Stimulated activated CD4-positive, alpha-beta T cell treated with anti-CD3 and anti-CD28 coated beads, TNF-alpha, amount 100 ng/mL, for 48 hours (primary cell): Measurements from ENCODE around the gene HOXC6.

Source experiments
- DNase-seq, 3 donors: peaks; one replicate each; pipeline ENCODE4 v3.0.0-alpha.2; 2020; ENCODE audit warnings: low read depth in 3 of 3

HOXC6 gene

DNA sequence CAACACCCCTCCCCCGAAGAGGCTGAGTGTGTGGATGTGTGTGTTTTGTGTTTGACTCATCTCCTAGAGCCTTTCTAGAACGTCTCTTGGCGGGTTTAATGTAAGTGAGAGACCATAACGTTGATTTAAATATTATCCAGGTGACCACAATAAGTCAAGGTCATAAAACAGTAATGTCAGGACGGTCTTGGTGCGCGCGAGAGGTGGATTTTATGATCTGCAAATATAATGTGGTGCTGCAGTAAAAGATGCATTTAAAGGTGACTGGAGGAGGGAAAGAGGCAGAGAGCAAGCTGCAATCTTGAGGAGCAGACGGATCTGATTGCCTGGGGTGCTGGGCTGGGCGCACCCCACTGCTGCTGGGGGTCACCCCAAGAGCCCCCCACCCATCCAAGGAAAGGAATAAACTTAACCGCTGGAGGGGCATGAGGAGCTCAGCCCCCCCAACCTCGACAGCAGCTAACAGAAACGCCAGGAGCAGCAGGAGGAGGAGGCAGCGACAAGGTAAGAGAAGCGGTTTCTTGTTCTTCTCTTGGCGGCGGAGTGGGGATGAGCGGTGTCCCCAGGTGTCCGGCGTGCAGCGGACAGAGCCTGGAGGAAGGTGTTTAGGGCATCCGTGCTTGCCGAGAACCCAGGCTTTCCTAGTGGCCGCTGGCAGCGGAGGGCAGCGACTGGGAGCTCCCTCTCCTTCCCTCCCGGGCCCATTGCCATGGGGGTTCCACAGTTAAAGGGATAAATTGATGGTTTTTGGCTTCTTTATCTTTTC is 37.7 kb upstream of the HOXC6 start:
- DNase-seq, result no peak

DNA sequence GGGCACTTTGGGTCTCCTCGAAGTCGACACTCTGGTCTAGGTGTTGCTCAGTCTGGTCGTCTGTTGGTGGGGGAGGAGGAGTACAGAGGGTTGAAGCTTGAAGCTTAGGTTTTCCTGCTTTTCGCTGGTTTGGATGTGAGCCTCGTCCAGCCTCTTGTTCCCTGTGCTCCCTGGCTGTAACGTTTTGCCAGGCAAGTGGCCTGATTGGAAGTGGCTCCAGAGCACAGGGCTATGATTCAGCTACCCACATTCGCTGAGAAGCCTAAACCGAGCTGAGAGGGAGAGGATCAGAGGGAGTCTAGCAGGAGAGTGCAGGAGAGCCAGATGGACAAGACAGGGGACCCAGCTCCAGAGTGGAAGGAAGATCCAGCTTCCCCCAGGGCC is 37.2 kb upstream of the HOXC6 start:
- DNase-seq, result no peak

DNA sequence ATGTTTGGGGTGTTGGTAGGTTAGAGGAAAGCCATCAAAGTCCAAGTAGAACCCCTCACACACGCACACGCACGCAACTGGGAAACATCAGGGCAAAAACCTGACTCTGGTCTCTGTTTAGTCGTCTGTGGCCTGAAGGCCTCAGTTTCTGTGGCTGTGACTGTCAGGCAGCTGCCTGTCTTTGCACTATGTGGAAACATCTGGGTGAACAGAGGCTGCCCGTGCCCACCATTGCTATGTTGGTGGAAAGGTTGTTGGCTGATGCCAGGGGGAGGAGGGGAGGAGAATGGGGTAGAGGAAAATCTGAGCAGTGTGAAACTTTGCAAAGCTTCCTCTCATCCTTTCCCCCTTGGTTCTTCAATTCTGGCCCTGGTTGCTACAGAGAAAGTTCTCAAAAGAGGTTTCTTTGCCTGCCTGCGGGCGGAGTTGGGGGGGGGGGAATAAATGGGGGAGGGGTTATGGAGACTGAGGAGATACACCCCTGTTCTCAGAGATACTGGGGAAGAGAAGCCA is 35.8 kb upstream of the HOXC6 start:
- no peak for DNase-seq

DNA sequence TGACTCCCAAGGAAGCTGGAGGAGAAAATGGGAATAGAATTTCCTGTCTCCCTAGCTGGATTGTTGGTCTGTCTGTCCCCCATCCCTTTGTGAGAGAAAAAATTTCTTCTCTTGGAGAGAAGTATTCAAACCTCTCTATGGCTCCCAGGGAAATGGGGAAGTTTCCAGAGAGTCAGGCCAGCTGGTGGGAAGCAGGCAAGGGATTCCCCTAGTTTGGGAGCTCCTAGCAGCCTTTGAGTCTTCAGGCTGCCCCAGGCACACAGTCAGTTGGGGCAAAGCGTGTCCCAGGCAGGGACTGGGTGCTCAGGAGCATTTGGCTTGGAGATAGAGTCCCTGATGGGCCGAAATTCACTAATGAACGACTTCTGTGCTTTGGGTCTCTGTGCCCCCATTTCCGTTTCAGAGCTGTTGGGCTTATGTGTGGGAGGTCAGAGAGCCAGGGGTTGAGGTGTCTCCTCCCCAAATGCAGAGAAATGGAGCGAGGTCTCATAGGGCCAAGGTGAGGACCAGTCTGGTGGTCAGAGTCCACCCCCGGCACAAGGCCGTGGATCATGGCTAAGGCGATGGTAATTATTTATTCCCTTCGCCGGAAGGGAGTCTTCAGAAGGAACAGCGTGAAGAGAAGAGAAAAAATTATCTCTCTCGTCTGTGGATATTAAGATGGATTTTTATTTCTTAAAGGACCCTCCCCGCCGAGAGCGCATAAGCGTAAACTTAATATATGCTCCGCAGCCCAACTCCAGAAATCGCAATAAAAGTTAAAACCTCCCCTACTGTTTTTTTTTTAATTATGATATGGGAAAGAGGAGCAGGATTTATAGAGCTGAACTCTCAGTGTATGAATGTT is 34.9 kb upstream of the HOXC6 start:
- no peak for DNase-seq

DNA sequence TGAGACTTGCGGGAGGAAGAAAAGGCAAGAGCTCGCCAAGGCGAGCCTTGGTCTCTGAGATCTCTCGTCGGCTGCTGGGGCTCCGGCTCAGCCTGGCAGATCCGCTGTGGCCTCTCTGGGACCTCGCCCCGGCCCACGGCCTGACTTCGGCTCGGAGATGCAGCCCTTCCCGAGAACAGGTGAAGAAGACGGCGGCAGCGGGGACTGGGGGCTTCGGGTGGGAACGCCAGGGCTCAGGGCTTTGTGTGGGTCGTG is 34.3 kb upstream of the HOXC6 start:
- no peak for DNase-seq

DNA sequence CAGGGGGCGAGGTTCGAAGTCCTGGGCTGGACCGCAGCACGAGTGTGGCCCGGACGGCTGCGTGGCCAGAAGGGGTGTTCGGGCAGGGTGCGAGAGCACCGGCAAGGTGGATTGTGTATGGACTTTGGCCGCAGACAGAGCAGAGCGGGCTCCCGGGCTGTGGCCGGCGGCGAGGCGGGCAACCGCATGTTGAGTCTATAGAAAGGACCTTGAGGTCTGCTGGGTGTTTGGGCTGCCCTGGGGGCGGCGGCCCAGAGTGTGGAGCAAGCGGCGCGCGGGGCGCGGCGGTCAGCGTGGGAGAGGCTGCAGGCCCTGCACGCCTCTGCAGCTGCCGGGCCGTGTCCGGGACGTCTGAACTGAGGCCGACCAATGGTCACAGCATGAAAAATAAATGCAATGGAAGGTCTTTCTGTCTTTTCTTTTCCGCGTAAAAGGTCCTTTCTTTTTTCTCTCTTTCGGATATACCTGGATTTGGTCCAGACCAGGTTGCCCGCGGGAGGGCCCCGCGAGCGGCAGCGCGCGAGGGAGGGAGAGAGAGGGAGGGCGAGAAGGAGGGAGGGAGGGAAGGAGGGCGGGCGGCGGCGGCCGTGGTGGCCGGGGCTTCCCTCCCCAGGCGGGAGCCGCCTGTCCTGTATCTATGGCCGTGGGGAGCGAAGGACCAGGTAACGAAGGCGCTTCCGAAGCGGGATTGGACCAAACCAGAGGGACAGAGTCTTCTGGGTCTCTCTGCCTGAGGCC is 33.8 kb upstream of the HOXC6 start:
- no peak for DNase-seq

DNA sequence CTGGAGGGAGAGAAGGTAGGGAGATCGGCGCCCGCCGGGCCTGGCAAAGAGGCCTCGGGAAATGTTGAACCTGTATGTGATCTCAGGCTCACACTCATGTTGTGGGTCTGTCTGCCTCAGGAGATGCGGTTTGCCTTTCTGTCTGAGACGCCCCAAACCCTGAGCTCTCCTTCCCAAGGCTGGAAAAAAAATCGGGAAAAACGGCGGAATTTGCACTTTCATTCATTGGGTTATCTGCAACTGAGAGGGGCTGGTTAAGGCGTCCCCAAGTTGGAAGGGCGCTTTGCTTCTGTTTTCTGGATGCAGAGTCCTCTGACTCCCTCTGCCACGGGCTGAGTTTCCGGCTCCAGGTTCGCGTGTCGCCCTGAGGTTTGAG is 33.2 kb upstream of the HOXC6 start:
- DNase-seq, result no peak

DNA sequence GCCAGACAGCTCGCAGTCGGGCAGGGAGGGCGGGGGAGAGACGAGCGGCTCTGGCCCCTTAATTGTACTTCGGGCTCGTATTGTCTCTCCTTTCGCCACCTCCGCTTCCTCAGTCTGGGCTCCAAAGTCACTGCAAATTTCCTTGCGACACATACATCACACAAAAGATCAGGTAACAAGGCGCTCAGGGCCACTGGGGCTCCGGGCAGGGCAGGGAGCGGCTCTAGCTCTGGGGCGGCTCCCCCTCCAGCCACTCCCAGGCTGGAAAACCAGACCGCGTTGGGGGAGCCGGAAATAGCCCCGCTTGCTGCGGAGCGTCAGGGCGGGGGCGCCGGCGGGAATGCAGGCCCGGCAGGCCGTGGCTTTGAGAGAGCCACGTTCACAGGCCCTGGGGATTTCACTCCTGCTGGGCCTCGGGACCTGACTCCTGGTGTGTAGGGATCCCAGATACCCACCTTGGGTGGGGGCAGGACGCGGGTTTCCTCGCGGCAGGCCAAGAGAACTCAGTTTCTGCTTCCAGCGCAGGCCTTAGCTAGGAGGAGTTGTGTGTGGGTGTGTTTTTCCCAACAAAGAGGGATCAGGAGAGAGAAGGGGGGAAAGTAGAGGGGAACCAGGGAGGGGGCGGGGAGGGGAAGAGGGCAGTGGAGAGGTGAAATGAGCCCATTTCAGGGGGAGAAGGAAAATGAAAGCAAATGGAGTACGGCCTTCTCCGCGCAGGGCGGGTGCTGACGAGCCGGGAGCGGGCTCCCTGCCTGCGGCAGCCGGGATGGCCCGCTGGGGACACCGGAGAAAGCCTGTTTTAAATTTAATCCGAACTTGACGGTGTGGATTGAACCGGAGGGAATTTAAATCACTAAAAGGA is 32.6 kb upstream of the HOXC6 start:
- no peak for DNase-seq

DNA sequence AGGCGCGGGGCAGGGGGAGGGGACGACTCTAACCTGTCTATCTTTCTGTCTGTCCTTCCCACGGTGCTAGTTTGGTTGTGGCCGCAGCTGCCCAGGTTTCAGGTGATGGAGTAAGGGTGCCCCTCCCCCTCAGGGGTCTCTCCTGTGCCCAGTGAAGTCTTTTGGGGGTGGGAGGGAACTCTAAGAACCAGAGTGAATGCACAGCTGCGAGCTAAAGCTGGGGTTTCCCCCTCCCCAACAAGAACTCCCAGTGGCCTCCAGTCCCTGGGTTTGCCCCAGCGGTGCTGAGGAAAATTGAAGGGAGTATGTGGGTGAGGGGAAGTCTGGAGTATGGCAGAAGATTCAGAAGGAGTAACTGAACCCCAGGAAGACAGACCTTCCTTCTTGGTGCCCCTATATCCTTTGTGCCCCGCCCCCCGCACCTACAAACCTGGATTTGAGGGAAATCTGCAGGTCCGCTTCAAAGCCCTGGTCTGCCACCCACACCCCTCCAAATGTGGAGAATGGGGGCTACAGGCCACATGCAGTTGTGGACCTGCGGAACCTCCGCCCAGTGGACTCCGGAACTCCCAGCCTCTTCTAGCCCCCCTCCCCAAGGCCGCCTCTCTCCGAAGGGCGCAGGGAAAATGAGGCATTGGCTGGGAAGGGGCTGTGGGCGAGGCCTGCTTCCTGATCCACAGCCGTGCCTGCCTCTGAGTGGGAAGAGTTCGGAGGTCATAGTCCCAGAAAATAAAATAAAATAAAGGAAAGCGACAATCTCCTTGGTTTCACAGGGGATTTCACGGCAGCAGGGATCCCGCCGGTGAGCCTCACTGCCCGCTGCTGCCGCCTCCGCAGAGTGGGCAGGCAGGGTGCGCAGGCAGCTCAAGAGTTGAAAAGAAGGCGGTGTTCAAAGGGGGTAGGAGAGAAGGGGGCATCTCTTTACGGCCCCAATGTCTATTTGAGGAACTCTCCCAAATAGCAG is 31.7 kb upstream of the HOXC6 start:
- no peak for DNase-seq

DNA sequence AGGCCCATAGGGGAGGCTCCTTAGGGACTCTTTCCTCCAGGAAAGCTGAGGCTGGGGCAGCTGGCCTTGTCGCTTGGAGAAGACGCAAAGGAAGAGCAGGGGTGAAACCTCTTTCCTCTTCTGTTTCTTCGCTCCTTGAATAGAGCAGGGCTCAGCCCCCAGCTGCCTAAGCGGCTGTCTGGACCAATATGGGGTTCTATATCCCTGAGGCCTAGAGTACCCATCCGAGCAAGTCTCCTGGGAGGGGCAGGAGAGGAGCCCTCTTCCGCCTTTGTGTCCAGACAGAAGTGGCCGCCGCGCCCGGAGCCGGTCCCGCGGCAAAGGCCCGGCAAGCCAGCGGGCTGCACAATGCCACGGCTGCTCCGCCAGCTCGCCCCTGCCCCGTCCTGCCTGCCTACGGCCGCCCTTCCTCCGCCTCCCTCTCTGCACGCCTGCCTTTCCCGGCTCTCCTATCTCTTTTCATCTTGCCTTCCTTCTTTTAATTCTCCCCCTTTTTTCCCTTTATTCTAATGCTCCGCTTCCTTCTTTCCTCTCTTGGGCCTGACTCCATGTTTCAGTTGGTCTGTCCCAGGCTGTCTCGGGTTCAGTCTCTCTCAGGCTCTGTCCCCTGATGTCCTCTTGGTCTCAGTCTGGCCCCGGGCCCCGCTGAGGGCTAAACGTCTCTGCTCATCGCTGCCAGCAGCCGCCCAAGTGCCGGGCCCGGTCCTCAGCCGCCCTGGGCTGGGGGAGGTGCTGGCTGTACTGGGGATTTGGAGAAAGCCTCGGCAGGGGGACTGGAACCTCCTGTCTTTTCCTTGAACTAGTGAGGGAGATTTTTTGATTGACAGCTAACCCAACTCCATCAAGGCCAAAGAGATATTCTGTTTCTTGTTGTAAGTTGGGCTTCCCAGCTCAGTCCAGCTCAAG is 30.8 kb upstream of the HOXC6 start:
- DNase-seq, result no peak

DNA sequence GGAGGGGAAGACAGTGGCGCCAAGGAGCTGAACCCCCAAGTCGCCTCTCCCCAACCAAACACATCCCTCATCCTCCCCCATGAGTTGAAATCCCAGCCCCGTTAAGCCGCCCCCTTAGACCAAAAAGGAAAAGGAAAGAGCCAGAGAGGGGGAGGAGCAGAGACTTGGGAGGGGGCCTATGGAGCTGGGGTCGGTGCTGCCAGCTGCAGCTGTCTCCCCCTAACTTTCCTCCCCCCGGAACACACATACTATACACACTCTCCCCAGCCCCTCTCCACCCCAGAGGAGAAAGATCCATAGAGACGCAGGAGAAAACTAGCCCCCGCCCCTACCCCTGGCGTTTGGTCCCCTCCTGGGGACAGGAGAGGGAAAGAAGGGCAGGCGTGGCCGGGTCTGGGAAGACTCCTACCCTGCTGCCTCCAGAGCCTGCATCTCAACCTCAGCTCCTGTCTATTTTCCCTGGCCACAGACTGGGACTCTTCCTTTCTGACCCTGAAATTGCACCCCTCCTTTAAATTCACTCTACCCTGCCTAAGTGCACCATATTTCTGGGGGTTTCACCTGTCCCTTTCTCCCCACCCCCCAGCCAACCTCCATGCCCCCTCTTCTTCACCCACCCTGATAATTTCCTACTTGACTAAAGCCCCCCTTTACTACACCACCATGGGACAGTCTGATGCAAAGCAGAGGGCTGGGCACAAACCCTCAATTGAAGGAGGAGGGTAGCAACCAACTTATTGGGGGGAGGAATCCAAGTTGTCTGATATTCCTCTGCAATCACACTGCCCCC is 29.9 kb upstream of the HOXC6 start:
- DNase-seq, result no peak

DNA sequence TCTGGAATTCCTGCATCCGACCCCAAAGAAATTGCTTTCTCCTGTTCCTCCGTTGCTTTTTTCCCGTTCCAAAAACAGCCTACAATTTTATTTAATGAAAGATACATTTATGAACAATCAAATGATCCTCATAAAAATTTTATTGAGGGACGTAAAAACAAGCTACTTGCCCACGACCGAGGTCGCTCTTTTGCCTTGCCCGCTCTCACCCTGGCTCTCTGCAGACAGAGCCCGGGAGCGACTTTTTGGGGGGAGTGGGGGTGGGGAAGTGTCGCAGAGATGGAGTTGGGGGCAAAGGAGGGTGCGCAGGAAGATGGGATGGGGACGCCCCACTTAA is 29.4 kb upstream of the HOXC6 start:
- DNase-seq, result no peak

DNA sequence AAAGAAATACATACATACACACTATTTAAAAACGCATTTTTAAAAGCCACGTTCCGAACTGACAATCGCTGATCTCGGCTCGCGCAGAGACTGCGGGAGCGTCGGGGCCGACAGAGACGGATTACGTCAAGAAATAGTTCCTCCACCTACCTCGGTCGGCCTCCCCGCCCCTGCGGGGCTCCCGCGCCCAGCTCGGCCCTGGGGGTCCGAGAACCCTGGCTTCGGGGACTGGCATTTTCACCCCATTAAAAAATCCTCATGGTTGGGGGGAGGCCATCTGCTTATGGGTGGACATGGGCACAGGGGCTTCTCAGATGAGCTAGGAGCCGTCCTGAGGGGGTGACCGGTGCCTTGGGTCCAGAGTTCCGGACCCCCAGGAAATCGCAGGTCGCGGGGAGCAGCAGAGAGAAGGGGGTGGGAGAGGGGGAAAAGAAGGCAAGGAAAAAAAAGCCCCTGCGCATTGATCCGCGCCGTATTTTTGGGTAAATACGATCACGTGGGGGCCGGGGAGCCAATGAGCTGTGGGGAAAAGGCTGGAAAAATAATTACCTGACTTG is 28.6 kb upstream of the HOXC6 start:
- DNase-seq, result no peak

DNA sequence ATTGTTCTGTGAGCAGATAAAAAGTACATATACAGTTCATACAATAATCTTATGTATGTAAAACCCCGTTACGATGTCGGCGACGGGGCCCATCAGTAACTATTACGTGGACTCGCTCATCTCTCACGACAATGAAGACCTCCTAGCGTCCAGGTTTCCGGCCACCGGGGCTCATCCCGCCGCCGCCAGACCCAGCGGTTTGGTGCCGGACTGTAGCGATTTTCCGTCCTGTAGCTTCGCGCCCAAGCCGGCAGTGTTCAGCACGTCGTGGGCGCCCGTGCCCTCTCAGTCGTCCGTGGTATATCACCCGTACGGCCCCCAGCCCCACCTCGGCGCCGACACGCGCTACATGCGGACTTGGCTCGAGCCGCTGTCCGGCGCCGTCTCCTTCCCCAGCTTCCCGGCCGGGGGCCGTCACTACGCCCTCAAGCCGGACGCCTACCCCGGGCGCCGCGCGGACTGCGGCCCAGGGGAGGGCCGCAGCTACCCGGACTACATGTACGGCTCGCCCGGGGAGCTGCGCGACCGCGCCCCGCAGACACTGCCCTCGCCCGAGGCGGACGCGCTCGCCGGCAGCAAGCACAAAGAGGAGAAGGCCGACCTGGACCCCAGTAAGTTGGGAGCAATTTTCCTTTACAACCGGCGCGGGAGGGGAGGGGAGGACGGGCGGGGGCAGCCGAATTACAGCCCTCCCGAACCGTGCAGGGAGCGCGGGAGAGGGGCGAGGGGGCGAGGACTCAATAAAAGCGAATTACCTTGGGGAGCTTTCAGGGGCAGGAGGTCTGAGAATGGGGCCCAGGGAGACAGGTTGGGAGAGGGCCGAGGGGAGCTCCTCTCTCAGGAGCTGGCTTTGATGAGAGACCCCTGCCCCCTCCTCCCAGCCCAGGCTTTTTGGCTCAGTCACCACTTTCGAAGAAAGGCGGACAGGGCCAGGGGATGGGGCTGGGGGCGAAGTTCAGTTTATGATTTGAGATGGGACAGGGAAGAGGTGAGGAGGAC is 27.8 kb upstream of the HOXC6 start, which contains the start of gene HOXC9:
Gene HOXC9 (plus strand): TSS at position 46 of the 999 bp plus-strand sequence. CDS start 28 bp downstream, at position 74.
- DNase-seq, result no peak

DNA sequence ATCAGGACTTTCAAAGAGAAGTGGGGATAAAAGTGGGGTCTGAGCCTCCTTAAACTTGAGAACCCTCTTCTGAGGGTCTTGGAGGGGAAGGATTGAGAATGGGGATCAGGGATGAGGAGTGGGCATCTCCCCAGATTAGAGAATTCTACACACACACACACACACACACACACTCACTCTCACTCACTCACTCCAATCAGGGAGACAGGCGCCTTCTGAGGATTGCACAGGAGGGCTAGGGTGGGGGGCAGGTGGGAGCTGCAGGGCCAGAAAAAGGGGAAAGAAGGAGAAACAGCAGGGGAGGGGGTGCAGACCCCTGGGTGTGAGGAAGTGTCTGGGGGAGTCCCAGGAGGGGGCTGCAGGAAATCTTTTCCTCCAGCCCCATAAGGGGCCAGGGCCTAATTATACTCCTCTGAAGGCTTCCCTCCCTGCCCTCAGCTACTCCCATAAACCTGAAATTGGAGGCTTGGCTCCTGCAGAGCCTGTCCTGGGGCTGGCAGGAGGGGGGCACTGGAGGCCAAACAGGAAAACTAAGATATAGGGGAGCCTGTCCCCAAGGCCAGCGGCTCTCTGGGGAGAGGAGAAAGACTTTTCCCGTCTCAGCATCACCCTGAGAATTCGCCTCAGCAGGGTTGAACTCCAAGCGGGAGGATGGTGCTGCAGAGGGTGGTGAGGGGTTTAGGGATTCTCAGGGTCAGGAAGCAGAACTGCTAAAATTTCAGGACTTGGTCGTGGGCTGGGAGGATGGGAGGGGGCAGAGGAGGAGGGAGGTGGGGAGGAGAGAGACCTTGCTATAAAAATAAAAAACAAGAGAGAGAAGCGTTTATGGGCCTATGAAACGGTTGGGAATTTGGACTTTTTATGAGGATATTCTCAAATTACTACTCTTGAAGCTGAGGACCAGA is 26.7 kb upstream of the HOXC6 start:
- DNase-seq, result no peak
